Measurements from ENCODE around the gene LONP2.

- TF ChIP-seq CTCF (IDR thresholded peaks at IDR 0.05; ENCODE audit: low read depth, low read length): no peak
- TF ChIP-seq EZH2phosphoT487 (IDR thresholded peaks at IDR 0.05; ENCODE audit: low read depth): no peak
Measured at GRCh38 chr16:48235556-48236136, 8.5 kb upstream of the LONP2 start.

Measured in OCI-LY3 (cell line).